ENCODE results near the gene RSAD1.

RSAD1 gene

DNA sequence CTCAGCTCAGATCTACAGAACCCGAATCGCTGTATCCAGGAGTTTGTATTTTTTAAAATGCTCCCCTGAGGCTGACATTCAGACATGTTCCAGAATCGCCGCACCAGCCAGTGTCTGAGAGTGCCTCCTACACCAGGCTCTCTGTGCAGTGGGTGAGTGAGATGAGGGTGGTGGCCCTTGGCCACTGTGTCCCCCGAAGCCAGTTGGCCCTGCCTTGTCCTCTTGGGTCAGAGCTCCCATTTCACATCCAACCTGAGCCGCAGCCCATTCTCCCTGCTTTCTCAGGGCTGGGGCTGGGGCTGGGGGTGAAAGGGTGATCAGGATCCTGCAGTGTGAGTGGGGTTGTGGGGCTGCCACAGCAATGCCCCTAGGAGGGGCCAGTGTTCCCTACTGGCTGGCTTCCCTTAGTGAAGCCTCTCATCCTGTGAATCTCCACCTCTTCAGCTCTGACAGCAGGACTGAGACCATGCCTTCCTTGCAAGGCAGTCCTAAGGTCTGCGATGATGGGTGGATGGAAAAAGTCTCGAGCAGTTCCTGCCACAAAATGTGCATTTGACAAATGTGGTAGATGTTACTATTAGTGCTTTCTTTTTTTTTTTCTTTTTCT, 16.7 kb downstream of the RSAD1 start:
- DNase-seq (ENCODE audit: low spot score): no peak

GRCh38 chr17:50495918-50496317, 17.3 kb downstream of the RSAD1 start:
- no peak for DNase-seq (ENCODE audit: low spot score)

- DNase-seq (ENCODE audit: low spot score): no peak
Observed at GRCh38 chr17:50498021-50498874, 19.6 kb downstream of the RSAD1 start.

GRCh38 chr17:50499270-50499669, 20.6 kb downstream of the RSAD1 start:
- no peak for DNase-seq (ENCODE audit: low spot score)

- no peak for DNase-seq (ENCODE audit: low spot score)
Observed at GRCh38 chr17:50499721-50500120, 21.1 kb downstream of the RSAD1 start.

- DNase-seq (ENCODE audit: low spot score): no peak
Observed at GRCh38 chr17:50501054-50501453, 22.4 kb downstream of the RSAD1 start.

- DNase-seq (ENCODE audit: low spot score): no peak
Observed at GRCh38 chr17:50502301-50502990, 23.8 kb downstream of the RSAD1 start.

GRCh38 chr17:50505591-50506130, 27.0 kb downstream of the RSAD1 start:
- DNase-seq (ENCODE audit: low spot score): no peak

- no peak for DNase-seq (ENCODE audit: low spot score)
Observed at GRCh38 chr17:50506298-50506697, 27.6 kb downstream of the RSAD1 start.

GRCh38 chr17:50507871-50508572, 29.4 kb downstream of the RSAD1 start, which contains the start of gene MYCBPAP:
Gene MYCBPAP (plus strand): TSS chr17:50508439. CDS start chr17:50508675, 236 bp downstream.
- peak; percentile 73 for DNase-seq (ENCODE audit: low spot score)

- DNase-seq (ENCODE audit: low spot score): no peak
Observed at GRCh38 chr17:50508573-50509460, 30.2 kb downstream of the RSAD1 start.

GRCh38 chr17:50511058-50511457, 32.4 kb downstream of the RSAD1 start:
- no peak for DNase-seq (ENCODE audit: low spot score)

GRCh38 chr17:50513495-50513894, 34.8 kb downstream of the RSAD1 start:
- no peak for DNase-seq (ENCODE audit: low spot score)

DNA sequence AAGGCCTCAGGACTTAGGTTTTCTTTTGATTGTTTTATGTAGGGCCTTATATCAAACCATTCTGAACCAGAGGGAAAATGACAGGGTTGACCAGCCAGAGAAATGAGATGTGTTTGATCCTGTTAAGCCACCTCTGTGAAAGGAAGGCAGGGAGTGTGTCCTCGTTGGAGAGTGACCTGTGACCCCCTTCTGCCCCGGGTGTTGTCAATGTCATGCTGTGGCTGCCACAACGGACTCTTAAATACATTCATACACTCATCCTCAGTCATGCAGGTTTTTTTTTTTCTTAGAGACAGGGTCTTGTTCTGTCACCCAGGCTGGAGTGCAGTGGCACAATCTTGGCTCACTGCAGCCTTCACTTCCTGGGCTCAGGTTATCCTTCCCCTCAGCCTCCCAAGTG, 35.7 kb downstream of the RSAD1 start:
- no peak for DNase-seq (ENCODE audit: low spot score)

- DNase-seq (ENCODE audit: low spot score): no peak
Observed at GRCh38 chr17:50514936-50515702, 36.5 kb downstream of the RSAD1 start.

- DNase-seq (ENCODE audit: low spot score): no peak
Observed at GRCh38 chr17:50517011-50517410, 38.4 kb downstream of the RSAD1 start.

DNA sequence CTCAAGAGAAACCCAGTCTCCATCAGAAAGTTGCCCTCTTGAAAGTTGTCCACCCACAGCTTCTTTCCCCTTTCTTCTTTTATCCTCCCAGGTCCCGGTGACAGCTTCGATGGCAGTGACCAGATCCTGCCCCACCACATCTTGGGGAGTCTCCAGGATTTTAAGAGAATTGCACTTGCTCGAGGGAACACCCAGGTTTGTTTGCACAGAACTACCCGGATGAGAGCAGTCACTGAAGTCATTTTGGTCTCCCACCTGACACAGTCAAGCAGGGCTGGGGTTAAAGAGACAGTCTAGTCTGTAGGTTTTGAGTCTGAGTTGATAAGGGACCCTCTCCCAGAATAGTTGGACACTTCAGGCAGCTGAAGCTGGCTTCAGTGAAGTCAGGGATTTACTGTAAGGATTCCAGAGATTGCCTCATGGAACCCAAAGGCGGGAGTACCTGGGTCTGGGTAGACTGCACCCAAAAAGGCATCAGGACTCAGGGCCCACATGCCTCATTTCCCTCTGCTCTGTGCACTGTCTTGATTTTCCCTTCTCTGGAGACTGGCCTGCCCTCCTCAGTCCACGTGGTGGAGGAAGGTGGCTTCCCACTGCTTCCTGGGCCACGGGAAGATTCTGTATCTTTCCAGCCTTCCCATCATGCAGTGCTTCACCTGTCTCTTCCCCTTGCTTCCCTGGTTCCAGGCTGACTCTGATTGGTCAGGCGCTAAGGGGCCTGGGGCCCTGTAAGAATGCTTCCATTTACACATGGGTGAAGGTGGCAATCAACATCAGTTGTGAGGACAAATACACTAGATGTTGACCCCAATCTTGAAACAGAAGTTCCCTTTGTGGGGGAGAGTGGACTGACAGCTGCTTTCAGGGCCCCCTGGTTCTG, 39.1 kb downstream of the RSAD1 start:
- no peak for DNase-seq (ENCODE audit: low spot score)

DNA sequence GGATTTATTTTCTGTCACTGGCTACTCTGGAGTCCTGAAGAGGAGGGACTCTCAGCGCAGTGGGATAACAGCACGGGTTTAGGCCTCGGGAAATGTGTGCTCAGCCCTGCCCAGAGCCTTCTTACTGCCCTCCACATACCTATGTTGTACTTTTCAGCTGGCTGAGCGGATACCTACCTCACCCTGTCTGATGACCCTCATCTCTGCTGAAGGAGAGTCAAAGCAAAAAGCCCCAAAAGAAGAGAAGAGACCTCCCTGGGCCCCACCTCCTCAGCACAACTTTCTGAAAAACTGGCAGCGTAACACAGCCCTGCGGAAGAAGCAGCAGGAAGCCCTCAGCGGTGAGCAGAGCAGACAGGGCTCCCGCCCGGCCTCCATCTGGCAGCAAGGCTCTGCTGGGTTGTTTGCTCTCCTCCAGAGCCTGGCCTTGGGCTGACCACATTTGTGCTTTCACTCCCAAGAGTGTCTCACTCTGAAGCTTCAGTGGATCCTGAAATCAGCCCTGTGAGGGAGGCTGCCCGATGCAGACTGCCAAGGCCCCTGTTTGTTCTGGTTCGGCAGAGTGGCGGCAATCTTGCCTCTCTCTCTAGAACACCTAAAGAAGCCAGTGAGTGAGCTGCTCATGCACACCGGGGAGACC, 39.8 kb downstream of the RSAD1 start:
- DNase-seq (ENCODE audit: low spot score): no peak

Measured in Ammon's horn (tissue), 1 donor.